ENCODE measurements around the gene C1orf35. TPM values are rescaled to one million over a fixed set of nuclear protein-coding genes. Genes with fewer than 3 reads are reported as not detected.

The C1orf35 gene
- total and polyA plus RNA-seq, 2 of the 8 experiments (the other 6 are each of a cell fraction or from before 2014, with no cell fraction given) = 18.6 to 19.9 TPM

DNA sequence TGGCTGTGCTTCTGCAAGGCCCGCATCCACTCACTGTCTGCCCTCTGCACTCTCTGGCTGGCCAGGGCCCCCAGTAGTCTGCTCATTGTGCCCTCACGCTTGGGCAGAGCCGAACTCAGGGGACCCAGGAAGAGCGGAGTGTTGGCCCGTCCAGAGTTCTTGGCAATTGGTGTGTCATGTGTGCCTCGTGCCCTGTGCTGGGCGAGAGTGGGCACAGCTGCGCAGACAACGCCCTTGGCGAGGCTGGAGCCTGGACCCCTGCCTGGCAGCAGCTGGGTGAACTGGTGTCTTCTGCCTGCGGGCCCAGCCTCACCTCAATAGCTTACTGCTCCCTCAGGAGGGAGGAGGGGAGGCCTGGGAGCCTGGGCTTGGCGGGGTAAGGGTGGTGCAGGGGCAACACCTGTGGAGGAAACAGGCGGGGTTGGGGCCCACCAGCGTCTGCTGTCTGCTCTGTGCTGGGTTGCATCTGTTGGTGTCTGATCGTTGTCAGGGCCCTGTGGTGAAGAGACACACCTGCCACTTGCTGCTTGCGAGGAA lies 39.1 kb upstream of the C1orf35 start (continued):
- TF ChIP-seq GABPA (IDR thresholded peaks at IDR 0.05; ENCODE audit: borderline replicate concordance, insufficient read depth, low read length) = no peak
- TF ChIP-seq POLR2A (IDR thresholded peaks at IDR 0.05; ENCODE audit: control extremely low read depth in 1 of 2, low read depth in 2 of 2, low read length in 2 of 2) = no peak
- no peak for TF ChIP-seq TAF1 (IDR thresholded peaks at IDR 0.05; ENCODE audit: low read depth, low read length)
- no peak for TF ChIP-seq CEBPB (IDR thresholded peaks at IDR 0.05; ENCODE audit: low read depth, low read length)
